ENCODE measurements around the gene LETMD1.

Gene LETMD1

DNA sequence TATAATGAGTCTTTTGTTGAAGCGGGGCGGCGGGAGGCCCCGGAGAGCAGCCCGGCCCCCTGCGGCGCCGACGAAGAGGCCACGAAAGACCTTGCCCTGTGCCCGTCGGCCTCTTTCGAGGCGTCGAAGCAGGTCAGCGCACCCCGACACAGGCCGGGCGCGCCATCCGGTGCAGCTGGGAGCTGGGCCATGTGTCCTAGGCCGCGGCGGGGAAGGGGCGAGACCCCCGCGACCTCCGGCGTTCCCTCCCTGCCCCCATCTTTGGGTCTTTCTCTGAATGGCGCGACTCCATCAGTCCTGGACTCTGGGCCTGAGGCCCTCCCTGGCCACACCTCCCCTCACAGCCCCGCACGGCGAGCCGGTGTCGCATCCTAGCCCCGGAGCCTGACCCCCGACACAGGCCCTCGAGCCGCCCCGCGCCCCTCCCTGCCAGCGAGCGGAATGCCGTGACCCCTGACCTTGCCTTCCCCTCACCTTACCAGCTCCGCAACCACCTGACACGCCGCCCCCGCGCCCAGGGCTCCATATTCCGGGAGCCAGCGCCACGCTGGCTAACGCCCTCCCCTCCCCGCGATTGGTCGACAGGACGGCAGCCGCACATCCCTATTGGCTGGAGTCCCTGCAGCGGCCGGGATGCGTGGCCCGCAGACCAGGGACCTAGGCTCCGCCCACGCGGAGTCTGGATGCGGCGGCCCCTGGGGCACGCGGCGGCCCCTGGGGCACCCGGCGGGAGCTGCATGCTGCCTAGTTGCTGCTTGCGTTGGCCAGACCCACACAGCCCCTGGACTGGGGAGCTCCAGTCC lies 22.1 kb upstream of the LETMD1 start, which contains the start of gene SLC11A2:
Gene SLC11A2, minus strand, starts transcription at position 549 of the 803 bp plus-strand sequence. CDS start 15,656 bp downstream, outside the sequence.
- peak; percentile 51 for DNase-seq (ENCODE audit: low read depth)

DNA sequence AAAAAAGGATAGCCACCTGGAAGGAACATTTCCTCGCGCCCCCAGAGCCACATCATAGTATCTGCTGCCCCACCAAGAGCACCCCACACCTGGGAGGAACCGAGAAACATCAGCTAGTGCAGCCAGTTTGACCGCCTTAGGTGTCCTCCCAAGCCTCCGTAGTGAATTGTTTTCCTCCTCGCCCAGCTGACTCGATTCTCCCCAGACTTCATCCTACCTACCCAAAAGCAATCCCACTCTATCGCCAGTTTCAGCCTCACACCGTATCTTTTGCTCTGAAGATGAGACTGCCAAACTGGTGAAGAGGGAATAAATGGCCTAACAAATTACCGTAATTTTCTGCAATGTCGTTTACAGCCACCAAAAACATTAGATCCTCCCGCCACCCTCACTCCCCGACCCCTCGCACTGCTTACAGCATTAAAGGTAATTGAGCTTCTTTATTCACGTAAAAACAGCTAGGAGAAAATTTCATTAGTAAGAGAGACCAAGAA lies 20.7 kb upstream of the LETMD1 start:
- no peak for DNase-seq (ENCODE audit: low read depth)

DNA sequence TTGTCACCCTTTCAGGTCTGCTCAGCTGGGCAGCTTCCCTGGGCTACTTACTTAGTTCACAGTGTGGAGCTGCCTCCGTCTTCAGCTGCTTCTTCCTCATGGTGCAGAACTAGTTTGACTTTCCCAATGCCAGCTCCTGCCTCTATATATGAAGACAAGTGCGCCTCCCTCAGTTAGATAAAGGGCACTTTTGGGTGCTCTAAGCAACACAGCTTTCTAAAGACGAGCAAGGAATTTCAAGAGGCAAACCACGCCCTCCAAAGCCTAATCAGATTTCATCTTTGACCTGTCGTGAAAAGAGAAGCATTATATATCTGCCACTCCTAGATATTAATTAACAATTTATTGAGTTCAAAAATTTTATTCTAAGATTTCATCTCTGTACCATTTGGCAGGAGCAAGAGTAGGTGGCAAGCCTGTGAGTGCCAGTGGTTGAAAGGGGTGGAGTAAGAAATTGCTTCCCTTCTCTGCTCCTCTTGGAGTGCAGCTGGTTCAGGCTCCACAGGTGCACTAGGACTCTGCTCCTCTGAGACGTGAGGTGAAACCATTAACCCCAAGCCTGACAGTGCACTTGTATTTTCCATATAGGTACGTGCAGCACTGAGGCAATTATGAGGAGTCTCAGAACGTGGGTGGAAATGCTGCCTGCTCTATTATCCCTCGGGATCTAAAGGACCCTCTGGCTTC lies 19.9 kb upstream of the LETMD1 start:
- no peak for DNase-seq (ENCODE audit: low read depth)

DNA sequence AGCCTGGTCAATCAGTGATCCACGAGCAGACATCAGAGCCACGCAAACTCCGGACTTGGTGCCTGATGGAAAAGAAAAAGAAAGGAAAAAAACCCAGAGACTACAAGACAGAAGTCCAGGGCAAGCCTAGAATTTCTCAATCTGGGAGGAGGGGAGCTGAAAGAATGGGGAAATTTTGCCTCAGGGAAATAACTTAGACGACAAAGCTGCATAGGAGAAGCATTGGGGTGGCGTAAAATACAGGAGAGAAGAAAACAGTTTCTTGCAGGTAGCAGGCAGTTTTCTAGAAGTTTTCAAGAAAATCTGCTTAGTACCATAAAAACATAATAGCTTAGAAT lies 19.3 kb upstream of the LETMD1 start:
- no peak for DNase-seq (ENCODE audit: low read depth)

DNA sequence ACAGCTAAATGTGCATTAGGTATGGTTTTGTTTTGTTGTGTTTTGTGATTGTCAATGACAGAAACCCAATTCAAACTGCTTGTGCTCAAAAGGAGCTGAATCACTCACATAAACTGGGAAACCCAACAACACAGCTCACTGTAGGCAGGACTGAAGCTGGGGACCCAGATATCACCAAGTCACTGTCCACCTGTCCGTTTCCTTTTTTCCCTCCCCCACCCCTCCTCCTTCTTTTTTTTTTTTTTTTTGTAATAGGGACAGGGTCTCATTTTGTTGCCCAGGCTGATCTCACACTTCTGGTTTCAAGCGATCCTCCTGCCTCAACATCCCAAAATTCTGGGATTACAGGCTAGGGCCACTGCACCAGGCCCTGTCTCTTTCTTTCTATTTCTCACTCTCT lies 15.1 kb upstream of the LETMD1 start:
- DNase-seq (ENCODE audit: low read depth): no peak

DNA sequence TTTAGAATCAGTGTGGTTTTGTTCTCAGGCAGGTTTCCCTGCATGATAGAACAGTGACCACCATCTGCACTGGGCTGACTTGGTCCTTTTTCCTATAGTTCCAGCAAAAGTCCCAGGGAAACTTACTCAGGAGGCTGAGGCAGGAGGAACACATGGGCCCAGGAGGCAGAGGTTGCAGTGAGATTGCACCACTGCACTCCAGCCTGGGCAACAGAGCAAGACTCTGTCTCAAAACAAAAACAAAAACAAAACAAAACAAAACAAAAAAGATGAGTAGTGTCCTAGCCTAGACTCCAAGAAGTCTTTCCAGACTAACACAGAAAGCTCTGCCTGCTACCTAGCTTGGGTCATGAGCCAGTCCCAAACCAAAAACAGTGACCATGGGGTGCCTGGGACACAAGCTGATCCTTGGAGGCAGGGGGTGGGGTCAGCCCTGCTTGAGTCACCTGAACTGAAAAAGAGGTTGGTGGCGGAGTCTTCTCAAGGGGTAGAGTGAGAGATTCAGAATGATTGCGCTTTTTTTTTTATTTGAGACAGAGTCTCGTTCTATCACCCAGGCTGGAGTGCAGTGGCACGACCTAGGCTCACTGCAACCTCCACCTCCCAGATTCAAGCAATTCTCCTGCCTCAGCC lies 14.6 kb upstream of the LETMD1 start:
- DNase-seq (ENCODE audit: low read depth): no peak

DNA sequence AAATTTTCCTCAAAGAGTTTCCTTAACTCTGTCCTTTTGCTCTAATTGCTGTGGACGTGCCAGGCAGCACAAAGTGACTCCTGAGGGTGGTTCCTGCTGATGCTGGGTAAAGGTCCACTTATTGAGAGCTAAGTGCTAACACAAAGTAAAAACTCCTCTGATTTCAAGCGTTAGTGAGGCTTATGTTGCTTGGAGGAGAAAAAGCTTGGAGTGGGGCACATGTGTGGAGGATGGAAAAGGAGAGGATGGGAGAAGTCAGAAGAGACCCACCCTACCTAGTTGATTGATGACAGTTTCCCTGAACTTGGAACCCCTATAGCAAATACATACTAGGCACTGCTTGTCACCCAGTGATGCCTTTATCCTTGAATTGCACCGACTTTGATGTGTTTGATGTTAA lies 11.8 kb upstream of the LETMD1 start:
- DNase-seq (ENCODE audit: low read depth): no peak

DNA sequence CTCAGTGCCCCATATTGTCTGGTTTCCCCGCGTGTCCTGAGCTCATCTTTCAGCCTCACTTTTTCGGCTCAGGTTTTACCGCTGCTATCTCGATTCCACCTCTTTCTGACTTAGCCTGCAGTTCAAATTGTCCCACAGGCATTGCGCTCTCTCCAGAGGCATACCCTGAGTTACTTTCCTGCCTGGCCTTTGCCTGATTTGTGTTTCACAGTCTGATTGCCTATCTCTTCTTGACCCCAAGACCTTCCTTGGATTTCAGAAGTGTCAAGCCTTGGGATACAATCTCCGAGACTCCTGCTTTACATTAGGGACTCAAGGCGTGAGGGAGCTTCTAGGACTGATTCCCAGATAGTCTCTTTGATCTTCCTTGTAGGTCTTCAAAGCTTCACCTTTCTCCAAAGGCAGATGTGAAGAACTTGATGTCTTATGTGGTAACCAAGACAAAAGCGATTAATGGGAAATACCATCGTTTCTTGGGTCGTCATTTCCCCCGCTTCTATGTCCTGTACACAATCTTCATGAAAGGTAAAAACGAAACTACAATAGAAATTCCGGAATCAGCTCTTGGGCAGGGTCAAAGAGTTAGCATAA lies 629 bp downstream of the LETMD1 start:
- DNase-seq (ENCODE audit: low read depth): no peak

DNA sequence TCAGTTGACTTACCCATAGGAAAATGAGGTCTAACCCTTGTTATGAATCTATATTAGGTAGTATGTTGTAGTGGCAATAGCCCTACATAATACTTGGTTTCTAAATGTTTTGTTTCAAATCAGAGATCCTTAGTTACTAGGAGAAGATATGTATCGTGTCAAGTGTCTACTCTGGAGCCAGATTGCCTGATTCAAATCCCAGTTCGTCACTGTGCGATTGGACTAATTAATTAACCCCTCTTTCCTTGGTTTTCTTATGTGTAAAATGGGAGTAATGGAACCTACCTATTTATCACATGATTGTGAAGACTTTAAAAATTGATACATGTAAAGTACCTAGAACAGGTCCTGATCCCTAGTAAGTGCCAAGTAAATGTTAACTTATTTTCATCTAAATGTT lies 1.4 kb downstream of the LETMD1 start:
- no peak for DNase-seq (ENCODE audit: low read depth)

DNA sequence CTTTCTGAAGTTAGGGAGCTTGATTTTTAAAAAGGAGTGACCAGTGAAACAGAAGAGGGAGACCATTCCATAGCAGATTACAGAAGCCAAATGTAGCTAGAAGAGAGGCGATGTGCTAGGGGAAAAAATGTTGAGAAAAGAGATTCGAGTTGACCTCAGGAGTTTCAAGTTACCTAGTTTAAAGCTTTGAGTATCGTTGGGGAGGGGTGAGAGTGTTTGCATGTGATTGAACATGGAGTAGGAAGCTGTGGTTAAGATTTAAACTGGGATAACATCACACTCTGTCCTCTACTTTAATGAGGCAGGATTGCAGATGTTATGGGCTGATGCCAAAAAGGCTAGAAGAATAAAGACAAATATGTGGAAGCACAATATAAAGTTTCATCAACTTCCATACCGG lies 3.7 kb downstream of the LETMD1 start:
- no peak for DNase-seq (ENCODE audit: low read depth)

DNA sequence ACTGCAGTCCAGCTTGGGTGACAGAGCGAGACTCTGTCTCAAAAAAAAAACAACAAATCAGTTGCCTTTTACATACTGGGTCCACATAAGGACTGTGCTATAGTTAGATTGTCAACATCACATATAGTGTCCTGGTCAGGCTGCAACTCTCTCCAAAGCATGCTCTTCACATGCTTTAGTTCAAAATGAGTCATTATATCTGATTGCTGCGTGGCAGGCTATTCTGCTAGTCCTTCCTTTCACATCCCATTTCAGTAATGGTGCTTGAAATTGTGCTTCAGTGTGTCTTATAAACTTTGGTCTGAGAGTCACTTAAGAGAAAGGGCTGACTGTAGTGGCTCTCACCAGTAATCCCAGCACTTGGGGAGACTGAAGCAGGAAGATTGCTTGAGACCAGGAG lies 6.9 kb downstream of the LETMD1 start:
- no peak for DNase-seq (ENCODE audit: low read depth)

DNA sequence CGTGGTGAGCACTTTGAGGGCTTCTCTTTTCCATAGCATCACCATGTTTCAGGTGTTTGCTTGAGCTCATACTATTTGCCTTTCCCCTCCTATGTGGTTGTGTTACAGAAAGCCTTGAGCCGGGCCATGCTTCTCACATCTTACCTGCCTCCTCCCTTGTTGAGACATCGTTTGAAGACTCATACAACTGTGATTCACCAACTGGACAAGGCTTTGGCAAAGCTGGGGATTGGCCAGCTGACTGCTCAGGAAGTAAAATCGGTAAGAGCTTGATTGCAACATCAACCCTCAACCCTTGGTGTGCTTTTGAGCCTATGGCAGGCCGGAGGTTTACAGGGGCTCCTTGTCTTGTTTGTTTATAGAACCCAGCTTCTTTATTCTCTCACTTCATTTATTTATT lies 8.1 kb downstream of the LETMD1 start:
- DNase-seq (ENCODE audit: low read depth): peak; percentile 14

DNA sequence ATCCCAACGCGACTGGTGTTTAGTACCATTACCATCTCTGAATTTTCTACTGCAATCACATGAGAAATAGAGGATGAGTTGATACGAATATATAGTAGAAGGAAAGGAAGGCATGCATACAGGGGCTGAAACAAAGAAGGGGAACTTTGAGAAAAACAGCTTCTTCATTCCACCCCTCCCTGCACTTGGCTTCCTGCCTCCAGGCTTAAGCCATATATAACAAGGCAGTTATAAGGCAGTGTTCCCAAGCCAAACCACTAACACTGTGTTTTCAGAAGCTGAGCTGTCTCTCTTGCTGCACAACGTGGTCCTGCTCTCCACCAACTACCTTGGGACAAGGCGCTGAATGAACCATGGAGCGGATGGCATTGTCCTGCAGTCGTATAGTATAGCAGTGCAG lies 11.0 kb downstream of the LETMD1 start:
- DNase-seq (ENCODE audit: low read depth): no peak

DNA sequence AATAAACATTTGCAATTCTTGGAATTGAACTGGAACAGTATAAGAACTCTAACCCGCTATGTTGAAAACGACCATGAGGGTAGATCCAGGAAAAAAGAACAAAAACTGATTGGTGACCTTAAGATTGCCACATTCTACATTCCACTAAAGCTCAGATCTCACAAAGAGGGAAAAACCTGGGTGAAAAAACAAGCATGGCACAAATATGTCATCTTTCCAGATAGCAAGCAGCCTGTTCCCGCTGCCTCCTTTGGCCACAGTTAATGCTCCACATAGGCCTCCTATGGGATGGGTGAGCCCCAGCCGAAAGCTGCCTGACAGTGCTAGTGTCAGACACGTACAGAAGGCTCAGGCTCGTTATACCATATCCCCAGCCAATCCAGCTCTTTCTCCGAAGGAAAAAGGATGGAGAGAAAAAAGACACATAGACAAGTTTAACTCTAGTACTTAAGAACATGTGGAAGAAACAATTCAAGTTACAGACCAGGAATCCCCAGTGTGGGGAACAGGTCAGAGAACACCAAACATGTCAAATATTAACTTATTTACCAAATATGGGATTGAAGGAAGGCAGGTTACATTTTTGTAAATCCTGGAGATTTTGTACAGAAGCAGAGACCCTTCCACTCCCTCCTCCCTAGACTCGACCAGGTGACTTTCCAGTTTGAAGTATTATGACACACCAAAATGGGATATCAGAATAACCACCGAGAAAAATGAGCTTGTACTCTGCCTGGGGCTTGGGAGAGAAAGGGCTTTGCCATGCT lies 14.7 kb downstream of the LETMD1 start:
- DNase-seq (ENCODE audit: low read depth): no peak

DNA sequence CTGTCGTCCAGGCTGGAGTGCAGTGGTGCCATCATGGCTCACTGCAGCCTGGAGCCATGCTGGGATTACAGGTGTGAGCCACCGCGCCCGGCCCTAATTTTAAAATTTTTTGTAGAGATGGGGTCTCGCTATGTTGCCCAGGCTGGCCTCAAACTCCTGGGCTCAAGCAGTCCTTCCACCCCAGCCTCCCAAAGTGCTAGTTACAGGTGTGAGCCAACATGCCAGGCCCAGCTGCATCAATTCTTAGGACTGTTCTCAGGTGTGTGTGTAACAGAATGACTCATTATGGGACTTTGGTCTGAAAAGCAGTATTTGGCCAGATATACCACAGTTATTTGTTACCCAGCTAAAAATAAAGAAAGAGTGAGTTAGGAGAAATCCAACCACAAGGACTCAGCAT lies 17.4 kb downstream of the LETMD1 start:
- no peak for DNase-seq (ENCODE audit: low read depth)

DNA sequence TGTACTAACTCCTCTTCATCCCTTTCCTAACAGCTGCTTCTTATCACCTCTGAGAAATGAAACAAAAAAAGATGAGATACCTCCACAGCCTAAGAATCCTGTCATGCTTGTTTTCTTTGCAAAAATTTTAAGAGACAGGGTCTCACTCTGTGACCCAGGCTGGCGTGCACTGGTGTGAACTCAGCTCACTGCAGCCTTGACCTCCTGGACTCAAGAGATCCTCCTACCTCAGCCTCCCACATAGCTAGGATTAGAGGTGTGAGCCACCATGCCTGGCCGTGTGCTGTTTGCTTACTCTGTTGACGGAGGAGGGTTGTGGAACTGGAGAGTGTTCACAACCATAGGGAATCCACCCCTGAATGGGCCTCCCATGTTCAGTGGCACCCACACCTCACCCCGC lies 19.1 kb downstream of the LETMD1 start:
- DNase-seq (ENCODE audit: low read depth): no peak

DNA sequence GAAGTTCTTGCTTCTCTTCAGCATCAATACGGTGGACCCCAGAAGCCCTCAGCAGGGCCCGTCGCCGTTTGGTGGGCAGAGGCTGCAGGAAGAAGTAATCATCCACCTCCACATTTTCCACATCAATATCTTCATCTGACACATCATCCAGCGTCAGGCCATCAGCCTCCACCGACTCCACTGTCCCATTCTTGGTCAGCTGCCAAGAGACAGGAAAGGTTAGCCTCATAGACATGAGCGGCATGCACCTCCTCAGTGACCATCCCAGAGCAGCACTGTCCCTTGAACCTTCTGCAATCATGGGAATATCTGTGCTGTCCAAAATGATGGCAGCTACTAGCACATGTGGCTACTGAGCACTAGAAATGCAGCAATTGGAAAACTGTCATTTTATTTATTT lies 19.6 kb downstream of the LETMD1 start:
- no peak for DNase-seq (ENCODE audit: low read depth)

DNA sequence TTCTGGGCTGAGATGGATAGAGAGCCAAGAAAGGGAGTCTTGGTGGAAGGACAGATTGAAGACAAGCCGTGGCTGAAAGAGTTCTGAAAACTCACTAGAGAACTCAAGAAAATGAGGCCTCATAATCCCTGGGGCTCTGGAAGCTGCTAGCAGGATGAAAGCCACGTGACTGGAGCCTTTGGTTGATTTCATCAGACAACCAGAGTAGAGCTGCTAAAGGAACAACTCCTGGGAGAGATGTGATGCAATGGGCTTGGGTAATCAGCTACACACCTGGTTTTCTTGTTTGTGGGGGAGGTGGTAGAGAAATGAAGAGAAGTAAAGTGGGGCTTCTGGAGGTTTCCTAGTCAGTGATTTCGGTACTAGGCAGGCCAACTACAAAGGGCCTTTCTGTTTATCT lies 21.9 kb downstream of the LETMD1 start:
- no peak for DNase-seq (ENCODE audit: low read depth)

DNA sequence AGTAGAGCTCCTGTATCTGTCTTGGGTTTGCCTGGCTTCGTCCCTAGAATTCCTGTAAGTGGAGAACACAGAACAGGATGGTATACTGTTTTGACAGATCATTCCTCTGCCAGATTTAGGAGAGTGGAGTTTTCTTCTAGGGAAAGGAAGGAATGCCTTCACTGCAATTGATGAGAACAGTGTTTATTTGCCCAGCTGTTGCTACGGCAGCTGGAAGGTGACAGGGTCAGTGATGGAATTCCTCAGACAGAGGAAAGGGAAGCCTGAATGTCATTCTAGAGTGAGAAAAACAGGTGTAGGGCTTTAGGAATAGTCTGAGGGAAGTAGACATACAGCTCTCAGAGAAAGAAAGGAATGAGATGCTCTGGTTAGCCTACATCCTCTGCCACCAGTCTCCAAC lies 23.5 kb downstream of the LETMD1 start:
- no peak for DNase-seq (ENCODE audit: low read depth)

DNA sequence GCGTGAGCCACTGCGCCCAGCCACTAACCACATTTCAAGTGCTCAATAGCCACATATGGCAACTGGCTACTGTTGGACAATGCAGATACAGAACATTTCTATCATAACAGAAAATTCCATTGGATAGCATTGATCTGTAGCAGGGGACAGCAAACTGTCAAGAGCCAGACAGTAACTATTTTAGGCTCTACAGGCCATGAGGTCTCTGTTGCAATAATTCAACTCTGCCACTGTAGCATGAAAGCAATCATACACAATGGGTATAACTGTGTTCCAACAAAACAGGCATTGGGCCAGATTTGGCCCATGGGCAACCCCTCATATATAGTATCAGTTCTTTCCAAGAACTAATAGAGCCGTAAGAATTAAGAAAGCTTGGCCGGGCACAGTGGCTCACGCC lies 27.3 kb downstream of the LETMD1 start:
- DNase-seq (ENCODE audit: low read depth): no peak

DNA sequence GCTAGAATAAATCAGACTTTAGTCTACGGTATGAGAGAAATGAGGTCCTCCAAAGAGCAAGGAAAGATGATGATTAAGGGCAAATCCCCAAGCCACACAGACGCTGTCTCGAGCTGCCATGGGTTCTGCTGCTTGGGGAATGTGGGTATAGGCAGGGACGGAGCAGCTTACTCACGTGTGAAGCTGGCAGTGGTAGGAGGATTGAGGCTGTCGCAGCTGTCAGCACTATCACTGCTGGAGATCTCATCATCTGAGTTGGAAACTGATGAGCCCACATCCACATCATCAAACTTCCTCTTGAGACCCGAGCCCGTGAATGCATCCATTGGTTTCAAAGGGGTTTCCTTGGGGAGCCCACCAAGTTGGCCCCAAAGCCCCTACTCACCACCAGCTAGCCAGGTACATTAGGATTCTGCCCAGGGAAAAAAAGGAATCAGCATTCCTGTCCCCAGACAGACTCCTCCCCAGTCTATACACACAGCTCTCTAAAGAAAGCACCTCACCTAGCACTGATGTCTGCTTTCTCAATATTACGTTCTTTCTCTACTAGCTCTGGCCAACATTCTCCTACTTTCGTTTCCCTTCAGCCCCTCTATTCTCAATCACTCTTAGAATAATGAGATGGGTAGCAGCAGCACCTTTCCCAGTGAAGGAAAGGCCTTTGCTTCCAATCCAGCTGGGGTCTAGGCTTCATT lies 28.3 kb downstream of the LETMD1 start:
- no peak for DNase-seq (ENCODE audit: low read depth)
